Adipose tissue (tissue), 3 donors: ENCODE results near the gene SNCAIP. TPM values are rescaled to one million over a fixed set of nuclear protein-coding genes. Genes with fewer than 3 reads are reported as not detected.
"Not testable (repeated sequence)": the region's sequence is repeated elsewhere in the genome, so short reads cannot be mapped to it uniquely, and the experiment has no call there.

Experiments
- H3K27ac ChIP-seq: one replicate; pipeline ENCODE4 v1.5.1; 2013; ENCODE audit warnings: low read depth, low read length
- WGBS, 3 donors: extraction: QIAGEN DNeasy Blood & Tissue Kit; methylation state at CpG; one replicate each; pipeline ENCODE4 v1.1.7; 2013; 5-methylcytosine and 5-hydroxymethylcytosine counted together
- polyA plus RNA-seq, 3 donors: library from polyadenylated mRNA; stranded (reverse); fragments of 200-250 nt; gene quantifications; one replicate each; pipeline ENCODE4 v1.2.3, GENCODE V29; 2013
- donor health status: healthy with polysubstance abuse.
- donor health status: Bipolar disorder and iron deficiency.
- donor health status: healthy.

The SNCAIP gene
- polyA plus RNA-seq, 3 donors = 0.36 to 3.5 (median 1.6) TPM

GRCh38 chr5:122351416-122352157 lies 39.5 kb downstream of the SNCAIP start:
- 78 to 90% (median 90%) methylated on average over 4 of the region's 4 CpGs for WGBS, 3 donors
- no peak overlapping the region for H3K27ac ChIP-seq

- H3K27ac ChIP-seq = no peak overlapping the region
These were observed 40.3 kb downstream of the SNCAIP start for GRCh38 chr5:122352331-122352730.

GRCh38 chr5:122353361-122353760 lies 41.3 kb downstream of the SNCAIP start:
- 84 to 94% (median 92%) methylated on average over 3 of the region's 3 CpGs for WGBS, 3 donors
- not testable (repeated sequence) for H3K27ac ChIP-seq

GRCh38 chr5:122354293-122354692 lies 42.3 kb downstream of the SNCAIP start:
- H3K27ac ChIP-seq = no peak overlapping the region
- 70 to 89% (median 86%) methylated on average over 3 of the region's 3 CpGs for WGBS, 3 donors

DNA sequence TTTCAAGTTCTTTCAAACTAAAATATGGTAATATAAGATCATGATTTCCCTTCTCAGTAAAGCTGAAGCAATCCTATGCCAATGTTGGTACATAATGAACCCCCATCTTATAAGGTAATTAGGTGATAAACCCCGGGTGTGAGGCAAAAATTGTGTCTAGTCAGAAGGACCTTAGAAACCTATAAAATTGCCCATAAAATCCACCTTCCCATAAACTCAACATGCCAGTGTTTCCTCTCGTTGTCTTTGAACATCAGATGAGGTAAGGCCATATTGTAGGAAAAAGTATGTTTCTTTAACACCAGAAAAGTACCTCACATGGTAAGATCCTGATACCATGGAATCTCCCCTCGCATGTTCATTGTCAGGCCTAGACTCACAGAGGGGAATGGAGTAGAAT lies 43.3 kb downstream of the SNCAIP start:
- 59 to 91% (median 88%) methylated on average over 3 of the region's 3 CpGs for WGBS, 3 donors

DNA sequence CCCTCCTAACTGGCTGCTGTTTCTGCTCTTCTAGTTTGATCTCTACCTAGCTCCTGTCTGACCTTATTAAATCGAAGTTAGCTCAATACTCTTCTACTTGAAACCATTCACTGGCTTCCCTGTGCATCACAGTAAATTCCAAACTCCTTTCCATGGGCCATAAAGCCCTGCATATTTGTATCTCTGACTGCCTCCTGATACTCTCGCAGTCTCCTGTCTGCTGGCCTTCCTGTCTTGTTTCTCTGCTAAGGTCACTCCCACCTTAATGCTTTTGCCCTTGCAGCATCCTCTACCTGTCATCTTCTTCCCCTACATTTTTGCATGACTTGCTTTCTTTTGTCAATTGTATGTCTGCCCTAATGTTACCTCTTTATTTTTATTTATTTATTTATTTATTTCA lies 44.8 kb downstream of the SNCAIP start:
- H3K27ac ChIP-seq = no peak overlapping the region
- WGBS, 3 donors = 59 to 87% (median 83%) methylated on average over 2 of the region's 2 CpGs

More for the DNA sequence above, 43.3 kb downstream of the SNCAIP start:
- no peak overlapping the region for H3K27ac ChIP-seq

GRCh38 chr5:122358372-122358979 lies 46.4 kb downstream of the SNCAIP start:
- 22 to 41% (median 37%) methylated on average over 4 of the region's 4 CpGs for WGBS, 3 donors
- no peak overlapping the region for H3K27ac ChIP-seq

GRCh38 chr5:122362361-122362760 lies 50.3 kb downstream of the SNCAIP start:
- WGBS, 3 donors = 55 to 87% (median 86%) methylated on average over 4 of the region's 4 CpGs
- H3K27ac ChIP-seq = no peak overlapping the region

DNA sequence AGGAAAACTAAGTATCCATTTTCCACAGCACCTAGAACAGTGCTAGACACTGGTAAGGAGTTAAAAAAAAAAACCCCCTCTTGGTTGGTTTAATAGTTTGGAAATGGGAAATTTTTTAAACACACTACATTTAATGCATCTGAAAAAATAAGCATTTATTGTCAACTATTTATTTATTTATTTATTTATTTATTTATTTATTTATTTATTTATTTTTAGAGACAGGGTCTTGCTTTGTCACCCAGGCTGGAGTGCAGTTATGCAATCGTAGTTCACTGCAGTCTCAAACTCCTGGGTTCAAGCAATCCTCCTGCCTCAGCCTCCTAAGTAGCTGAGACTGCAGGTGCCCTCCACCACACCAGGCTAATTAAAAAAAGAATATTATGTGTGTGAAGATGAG lies 51.6 kb downstream of the SNCAIP start:
- no peak overlapping the region for H3K27ac ChIP-seq
- WGBS, 3 donors = 88 to 100% (median 88%) methylated on average over 1 of the region's 1 CpG

DNA sequence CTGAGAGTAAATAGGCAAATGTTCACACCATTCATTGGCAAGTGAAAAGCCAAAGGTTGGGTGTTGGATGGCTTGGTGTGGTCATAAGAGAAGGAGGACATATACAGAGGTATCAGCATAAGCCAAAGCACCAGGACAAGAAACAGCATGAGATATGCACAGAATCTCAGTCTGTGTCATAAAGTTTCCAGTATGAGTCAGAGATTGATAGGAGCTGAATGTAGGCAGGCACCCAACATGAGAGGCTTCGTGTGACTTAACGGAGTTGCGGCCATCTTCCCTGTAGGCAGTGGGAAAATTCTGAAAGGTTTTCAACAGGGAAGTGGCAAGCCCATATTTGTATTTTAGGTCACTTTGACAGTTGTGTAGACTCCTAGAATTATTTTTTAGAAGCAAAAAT lies 54.5 kb downstream of the SNCAIP start:
- 97 to 99% (median 98%) methylated on average over 3 of the region's 3 CpGs for WGBS, 3 donors
- no peak overlapping the region for H3K27ac ChIP-seq

- no peak overlapping the region for H3K27ac ChIP-seq
- 61 to 72% (median 68%) methylated on average over 3 of the region's 3 CpGs for WGBS, 3 donors
These were observed 55.4 kb downstream of the SNCAIP start for GRCh38 chr5:122367456-122367855.

GRCh38 chr5:122368510-122369251 lies 56.6 kb downstream of the SNCAIP start:
- no peak overlapping the region for H3K27ac ChIP-seq
- WGBS, 3 donors = 71 to 88% (median 86%) methylated on average over 5 of the region's 5 CpGs

DNA sequence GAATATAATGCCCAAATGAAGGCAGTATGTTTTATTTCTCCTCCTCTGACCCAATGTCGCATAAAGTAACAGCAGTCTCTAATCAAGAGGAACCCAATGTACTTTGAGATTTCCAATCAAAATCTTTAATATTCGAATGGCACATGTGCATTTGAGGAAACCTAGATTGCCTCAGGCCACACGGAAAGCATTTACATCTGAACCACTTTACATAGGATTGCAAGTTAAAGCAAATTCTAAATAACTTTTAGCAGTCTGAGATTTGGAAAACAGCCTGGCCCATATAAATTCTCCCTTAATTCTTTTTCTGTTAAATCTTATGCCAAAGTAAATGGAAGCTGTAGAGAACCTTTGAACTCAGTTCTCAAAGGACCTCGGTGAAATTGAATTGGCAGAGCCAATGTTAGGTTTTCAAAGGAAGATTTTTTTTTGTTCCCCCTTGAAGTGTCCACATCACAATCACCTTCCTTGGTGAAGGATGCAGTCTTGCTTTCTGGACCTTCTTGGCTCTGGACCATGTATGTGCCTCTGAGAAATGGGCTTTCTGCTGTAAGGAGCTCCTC lies 57.3 kb downstream of the SNCAIP start:
- WGBS, 3 donors = 56 to 82% (median 77%) methylated on average over 4 of the region's 4 CpGs
- H3K27ac ChIP-seq = no peak overlapping the region

DNA sequence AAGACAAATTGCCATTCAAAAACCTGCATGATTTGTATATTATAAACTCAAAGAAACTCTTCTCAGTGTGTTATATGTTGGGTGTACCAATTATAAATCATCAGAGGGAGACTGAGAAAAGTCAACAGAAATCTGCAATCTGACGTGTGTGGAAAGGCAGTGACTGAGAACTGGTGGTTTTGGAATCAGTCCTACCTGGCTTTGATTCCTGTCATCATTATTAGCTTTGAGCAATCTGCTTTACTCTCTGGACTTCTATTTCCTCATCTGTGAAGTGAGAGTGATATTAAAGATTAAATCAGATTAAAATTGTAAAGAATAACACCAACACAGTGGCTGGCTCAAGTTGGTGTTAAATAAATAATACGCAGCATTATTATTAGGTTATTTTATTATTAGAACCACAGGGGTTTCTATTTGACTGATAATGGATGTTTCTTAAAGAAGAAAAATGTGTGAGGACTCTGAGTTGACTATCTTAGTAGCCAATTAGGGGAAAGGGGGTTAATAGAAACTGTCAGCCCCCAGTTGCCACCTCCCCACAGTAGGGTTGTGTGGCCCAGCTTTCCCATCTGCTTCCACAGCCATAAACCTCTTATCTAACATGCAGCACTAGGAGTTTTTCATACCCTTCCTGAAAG lies 59.6 kb downstream of the SNCAIP start:
- no peak overlapping the region for H3K27ac ChIP-seq
- 59 to 83% (median 79%) methylated on average over 2 of the region's 2 CpGs for WGBS, 3 donors

DNA sequence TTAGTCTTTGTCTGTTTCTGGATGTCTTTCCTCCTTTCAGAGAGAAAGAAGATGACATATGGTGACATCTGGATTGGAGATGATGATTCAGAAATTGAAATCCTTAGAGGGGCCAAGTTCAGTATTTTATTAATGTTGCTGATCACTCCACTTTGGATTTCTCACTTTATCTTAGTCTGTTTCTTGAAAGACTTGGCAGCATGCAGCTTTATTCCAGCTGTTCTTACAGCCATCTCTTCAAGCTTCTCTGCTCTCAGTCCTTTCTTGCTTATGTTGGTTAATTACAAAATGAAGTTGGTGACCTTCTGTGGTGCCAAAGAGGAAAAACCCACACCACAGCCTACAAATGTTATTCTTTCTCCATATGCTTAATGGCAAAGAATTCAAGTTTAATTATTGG lies 62.1 kb downstream of the SNCAIP start:
- no peak overlapping the region for H3K27ac ChIP-seq

DNA sequence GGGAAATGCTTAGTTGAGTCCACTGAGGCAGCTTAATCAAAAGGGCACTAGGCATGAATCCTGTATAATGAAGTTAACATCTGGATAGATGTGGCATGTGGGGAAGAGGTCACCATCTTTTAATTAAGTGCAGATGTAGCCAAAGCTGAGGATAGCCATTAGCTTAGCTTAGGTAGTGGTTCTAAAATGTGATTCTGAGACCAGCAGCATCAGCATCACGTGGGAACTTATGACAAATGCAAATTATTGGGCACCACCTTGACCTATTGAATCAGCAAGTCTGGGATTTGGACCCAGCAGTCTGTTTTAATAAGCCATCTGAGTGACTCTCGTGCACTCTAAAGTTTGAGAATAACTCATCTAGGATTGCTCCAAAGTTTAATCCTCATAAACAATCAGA lies 63.8 kb downstream of the SNCAIP start:
- WGBS, 3 donors = 61 to 71% (median 69%) methylated on average over 2 of the region's 2 CpGs
- H3K27ac ChIP-seq = no peak overlapping the region

DNA sequence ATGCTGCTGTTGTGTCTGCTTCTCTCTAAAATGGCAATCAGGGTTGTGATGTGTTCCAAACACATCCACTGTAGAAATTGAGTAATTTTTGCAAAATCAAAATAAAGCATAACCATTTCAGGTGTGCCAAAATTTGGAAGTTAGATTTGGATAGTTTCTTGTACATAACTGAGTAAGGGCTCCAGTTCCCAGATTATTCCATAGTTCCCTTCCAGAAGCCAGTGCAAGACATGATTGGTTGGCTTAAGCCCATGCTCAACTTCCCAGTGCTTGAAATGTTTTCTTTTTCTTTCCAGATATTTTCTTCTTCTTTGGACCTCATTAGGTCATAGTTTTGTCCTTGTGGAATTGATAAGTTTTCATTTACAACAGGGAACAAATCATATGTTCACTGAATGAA lies 64.2 kb downstream of the SNCAIP start:
- H3K27ac ChIP-seq = no peak overlapping the region

DNA sequence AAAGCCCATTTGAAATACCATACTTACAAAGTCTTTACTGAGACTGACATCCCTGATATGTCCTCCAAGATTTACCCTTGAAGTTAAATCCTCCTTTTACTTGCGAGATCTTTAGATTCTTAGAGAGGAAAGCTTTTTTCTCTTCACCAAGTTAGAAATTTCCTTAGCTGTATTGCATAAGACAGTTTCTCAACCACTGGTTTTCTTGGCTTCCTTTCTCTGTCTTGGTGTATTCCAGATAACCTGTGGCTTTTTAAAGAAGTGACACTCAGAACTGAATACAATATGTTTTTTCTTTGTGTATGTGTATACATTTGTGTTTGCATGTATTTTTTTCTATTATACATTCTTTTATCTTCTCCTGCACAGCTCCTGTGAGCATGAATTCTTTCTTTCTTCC lies 65.0 kb downstream of the SNCAIP start:
- WGBS, 3 donors = 27 to 58% (median 55%) methylated on average over 1 of the region's 1 CpG
- no peak overlapping the region for H3K27ac ChIP-seq

GRCh38 chr5:122382938-122383337 lies 70.9 kb downstream of the SNCAIP start:
- not testable (repeated sequence) for H3K27ac ChIP-seq
- WGBS, 3 donors = 79 to 94% (median 90%) methylated on average over 13 to 16 of the region's 16 CpGs
